ENCODE measurements around the gene PIBF1.
A peak's percentile ranks its signal among the peaks of the same experiment; 100 is the strongest.
"Not testable (repeated sequence)": the region's sequence is repeated elsewhere in the genome, so short reads cannot be mapped to it uniquely, and the experiment has no call there.

Gene PIBF1, protein sequence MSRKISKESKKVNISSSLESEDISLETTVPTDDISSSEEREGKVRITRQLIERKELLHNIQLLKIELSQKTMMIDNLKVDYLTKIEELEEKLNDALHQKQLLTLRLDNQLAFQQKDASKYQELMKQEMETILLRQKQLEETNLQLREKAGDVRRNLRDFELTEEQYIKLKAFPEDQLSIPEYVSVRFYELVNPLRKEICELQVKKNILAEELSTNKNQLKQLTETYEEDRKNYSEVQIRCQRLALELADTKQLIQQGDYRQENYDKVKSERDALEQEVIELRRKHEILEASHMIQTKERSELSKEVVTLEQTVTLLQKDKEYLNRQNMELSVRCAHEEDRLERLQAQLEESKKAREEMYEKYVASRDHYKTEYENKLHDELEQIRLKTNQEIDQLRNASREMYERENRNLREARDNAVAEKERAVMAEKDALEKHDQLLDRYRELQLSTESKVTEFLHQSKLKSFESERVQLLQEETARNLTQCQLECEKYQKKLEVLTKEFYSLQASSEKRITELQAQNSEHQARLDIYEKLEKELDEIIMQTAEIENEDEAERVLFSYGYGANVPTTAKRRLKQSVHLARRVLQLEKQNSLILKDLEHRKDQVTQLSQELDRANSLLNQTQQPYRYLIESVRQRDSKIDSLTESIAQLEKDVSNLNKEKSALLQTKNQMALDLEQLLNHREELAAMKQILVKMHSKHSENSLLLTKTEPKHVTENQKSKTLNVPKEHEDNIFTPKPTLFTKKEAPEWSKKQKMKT

DNA sequence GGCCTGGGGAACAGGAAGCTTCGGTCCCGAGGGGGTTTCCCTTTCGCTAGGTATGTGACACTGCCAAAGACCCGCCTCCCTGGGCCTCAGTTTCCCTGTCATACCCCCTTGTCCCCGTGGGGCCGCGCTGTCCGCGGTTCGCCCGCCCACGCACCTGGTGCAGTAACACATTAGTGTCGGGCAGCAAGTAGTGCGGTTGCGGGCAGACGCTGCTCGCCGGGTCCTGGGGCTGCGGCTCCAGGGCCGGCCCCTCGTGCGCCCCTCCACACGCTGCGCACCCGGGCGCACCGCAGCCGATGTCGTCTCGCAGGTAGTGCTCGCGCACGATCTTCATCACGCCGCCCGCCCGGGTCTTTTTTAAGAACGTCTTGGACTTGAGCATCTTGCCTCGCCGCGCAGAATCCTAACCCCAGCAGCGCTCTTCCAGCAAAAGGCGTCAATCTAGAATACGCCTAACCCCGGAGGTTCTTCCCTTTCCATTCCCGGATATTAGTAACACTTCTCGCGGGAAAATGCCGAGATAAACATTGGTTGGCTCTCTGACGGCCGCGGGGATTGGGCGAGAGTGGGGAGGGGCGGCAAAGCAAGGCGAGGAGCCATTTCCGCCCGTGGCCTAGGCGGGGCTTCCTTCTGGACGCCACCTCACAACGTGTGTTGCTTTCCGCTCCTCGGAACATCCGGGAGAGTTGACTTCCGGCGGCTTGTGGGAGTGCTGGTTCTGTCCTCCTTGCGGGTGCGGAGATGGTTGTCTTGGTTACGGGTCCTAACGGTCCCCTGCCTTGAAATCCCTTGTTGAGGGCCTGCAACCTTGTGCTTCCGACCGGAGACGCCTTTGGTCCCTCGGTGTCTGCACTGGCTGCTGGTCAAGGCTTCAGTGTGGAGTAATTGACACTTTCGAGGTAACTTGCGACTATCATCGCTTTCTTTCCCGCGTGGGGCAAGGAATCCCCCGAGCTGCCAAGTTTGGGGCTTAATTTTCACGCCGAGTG lies at the start of gene PIBF1, which contains the start of gene DIS3:
PIBF1 (plus strand) TSS at position 683 of the 989 bp plus-strand sequence. CDS start 1,337 bp downstream, outside the sequence.
DIS3 (minus strand) TSS at position 450 of the 989 bp plus-strand sequence; CDS start at position 382, 68 bp downstream.
- DNase-seq (ENCODE audit: low read depth): peak; percentile 91

GRCh38 chr13:72737033-72737432 lies 44.9 kb upstream of the PIBF1 start:
- DNase-seq (ENCODE audit: low read depth): no peak

GRCh38 chr13:72740015-72740414 lies 41.9 kb upstream of the PIBF1 start:
- DNase-seq (ENCODE audit: low read depth): no peak

DNA sequence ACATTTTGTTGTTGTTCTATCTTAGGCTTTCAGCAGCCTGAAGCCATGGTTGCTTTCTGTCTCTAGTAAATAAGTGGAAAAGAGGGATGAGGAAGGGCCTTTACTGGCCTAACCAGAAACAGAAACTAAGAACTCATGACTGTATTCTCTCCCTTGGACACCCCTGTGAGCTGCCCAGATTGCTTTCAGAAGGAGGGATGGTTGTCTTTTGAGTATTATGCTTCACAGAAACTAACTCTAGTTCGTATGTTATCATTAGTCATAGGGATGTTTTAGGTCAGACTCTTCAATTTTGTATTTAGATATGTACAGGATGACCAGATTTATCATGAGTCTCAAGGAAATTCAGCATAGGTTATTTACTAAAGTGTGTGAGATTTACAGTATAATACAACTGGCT lies 36.7 kb upstream of the PIBF1 start:
- no peak for DNase-seq (ENCODE audit: low read depth)

GRCh38 chr13:72751220-72751619 lies 30.7 kb upstream of the PIBF1 start:
- DNase-seq (ENCODE audit: low read depth): no peak

DNA sequence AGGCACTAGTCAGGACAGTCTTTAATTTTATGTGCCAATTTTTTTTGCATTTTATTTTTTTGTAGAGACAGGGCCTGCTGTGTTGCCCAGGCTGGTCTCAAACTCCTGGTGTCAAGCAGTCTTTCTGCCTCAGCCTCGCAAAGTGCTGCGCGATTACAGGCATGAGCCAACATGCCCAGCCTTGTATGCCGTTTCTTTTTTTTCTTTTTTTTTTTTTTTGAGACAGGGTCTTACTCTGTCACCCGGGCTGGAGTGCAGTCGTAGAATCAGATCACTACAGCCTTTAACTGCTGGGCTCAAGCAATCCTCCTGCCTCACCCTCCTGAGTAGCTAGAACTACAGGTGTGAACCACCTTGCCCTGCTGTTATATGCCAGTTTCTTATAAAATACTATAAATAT lies 27.8 kb upstream of the PIBF1 start:
- DNase-seq (ENCODE audit: low read depth): no peak

- DNase-seq (ENCODE audit: low read depth): no peak
Measured at GRCh38 chr13:72757792-72758535, 24.0 kb upstream of the PIBF1 start.

- DNase-seq (ENCODE audit: low read depth): no peak
Measured at GRCh38 chr13:72760189-72760588, 21.7 kb upstream of the PIBF1 start.

DNA sequence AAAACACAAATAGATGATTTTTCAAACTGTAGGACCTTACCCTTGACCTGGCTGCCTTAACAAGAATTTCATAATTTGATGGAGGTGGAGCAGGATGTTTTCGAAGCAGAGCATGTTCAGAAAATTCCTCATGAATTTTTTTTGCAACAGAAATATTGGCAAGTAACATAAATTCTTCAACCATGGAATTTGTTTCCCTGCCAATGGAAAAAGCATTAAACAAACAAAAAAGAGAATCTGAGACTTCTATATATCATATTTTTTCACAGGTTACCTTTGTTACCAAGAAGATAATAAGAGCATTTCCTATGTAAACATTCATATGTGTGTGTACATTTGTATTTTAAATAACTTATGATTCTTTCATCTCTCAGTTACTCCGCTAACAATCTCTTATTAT lies 18.5 kb upstream of the PIBF1 start:
- DNase-seq (ENCODE audit: low read depth): no peak

DNA sequence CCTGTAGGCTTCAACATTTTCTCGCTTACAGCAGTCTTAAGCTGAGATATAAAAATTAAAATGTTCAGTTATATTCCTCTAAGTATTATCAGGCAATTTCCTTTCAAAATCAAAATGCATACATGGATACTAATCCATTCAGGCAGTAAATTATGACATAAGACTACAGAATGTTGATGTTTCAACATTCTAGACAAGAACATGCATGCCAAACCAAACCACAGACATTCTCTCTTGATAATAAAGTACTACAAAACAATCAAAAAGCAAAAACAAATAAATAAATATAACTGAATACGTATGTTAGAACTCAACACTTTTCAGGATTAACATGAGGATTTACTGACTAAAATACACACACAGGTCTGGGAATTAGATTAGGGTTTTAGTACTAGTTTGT lies 7.9 kb upstream of the PIBF1 start:
- DNase-seq (ENCODE audit: low read depth): no peak

DNA sequence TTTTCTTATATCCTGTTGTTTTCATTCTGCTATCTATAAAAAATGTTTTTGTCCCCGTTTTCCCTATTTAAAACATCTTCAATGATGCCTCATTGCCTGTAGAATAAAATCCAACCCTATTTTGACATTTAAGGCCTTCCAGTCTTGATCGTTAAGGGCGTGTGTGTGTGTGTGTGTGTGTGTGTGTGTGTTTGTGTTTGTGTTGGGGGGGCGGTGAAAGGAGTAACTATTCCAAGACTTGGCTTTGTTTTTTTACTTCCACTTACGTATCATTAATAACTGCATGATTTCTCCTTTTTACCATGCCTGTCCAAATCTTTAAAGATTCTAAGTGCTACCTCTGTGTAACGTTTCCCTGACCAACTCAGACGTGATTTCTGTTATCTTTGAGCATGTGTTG lies 784 bp downstream of the PIBF1 start:
- DNase-seq (ENCODE audit: low read depth): no peak

DNA sequence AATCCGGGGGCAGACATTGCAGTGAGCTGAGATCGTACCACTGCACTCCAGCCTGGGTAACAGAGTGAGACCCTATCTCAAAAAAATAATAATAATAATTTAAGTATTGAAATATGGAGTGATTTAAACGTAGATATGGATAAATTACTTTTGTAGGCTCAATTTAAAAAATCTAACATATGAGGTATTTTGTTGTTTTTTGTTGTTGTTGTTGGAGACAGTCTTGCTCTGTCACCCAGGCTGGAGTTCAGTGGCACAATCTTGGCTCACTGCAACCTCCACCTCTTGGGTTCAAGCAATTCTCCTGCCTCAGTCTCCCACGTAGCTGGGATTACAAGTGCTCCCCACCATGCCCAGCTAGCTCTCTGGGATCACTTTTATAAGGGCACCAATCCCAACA lies 2.7 kb downstream of the PIBF1 start:
- not testable (repeated sequence) for DNase-seq (ENCODE audit: low read depth)

GRCh38 chr13:72788831-72789230 lies 6.9 kb downstream of the PIBF1 start:
- DNase-seq (ENCODE audit: low read depth): no peak

DNA sequence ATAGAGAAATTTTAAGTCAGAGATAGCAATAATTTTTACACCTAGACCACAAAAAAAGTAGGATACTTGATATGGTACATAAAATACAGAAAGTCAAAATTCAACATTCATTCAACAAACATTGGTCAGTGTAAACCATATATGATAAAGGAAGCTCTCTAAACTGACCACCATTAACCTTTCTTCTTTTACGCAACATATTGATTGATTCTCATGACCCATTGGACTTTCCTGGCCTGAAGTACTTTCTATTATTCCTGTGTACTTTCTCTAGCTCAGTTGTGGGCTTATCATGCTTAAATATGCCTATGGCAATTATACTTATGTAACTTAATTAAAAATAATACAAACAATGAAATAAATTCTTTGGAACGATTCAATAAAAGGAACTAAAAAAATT lies 10.7 kb downstream of the PIBF1 start:
- DNase-seq (ENCODE audit: low read depth): no peak

DNA sequence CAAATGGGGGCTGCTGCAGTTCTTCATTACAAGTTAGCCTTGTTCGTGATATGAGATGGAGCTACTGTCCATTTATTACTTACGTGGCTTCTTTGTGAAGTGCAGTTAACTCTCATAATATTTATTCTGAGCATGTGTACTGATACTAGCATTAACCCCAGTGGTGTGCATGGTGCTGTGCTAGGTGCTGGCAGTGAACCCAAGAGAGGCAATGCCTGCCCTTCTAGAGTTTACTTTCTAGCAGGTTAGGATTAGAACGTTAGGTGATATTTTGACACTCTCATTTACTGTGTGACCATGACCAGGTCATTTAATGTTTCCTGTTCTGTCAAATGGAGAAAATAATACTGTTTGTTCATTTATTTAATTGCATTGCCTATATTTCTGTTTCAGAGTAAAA lies 16.9 kb downstream of the PIBF1 start:
- no peak for DNase-seq (ENCODE audit: low read depth)

- DNase-seq (ENCODE audit: low read depth): no peak
Measured at GRCh38 chr13:72804301-72804700, 22.4 kb downstream of the PIBF1 start.

- no peak for DNase-seq (ENCODE audit: low read depth)
Measured at GRCh38 chr13:72805676-72806346, 23.9 kb downstream of the PIBF1 start.

- not testable (repeated sequence) for DNase-seq (ENCODE audit: low read depth)
Measured at GRCh38 chr13:72806514-72806913, 24.6 kb downstream of the PIBF1 start.

DNA sequence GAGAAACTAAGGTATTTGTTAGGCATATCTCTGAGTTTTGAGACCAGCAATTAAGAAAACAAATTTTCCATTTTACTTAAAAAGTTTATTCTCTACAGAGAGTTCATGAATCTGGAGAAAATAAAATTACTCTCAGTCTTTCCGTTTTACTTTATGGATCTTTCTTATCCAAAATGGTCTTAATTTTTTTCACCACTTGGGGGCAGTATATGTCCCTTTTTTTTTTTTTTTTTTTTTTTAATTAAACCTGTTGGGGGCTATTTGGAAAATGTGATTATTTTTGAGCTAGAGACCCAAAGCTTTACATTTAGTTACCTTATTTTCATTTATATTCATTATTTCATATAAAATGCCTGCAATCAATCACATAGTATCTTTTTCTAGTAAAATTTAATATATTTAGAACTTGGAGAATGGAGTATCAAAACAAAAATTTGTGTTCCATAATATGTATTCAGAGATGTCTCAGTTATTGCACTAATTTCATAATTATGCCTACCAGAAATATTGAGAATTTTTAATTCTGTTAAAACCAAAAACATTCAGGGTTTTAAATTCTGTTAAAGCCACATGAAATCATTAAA lies 27.1 kb downstream of the PIBF1 start:
- DNase-seq (ENCODE audit: low read depth): no peak

GRCh38 chr13:72820156-72820897 lies 38.4 kb downstream of the PIBF1 start:
- DNase-seq (ENCODE audit: low read depth): no peak
